NOMO-1 treated with DMSO at 0.1 percent for 48 hours (cell line): Measurements from ENCODE around the gene AKAP3.
A peak's percentile ranks its signal among the peaks of the same experiment; 100 is the strongest.

ENCODE experiments used
- DNase-seq: peaks from one replicate; lab custom pipeline; 2025; ENCODE audit not compliant: unreplicated experiment; lab: John Stamatoyannopoulos, UW

The AKAP3 gene

GRCh38 chr12:4603421-4603820, 45.4 kb downstream of the AKAP3 start:
- no peak for DNase-seq

- DNase-seq, result no peak
These were observed 53.0 kb downstream of the AKAP3 start for GRCh38 chr12:4595881-4596280.

DNA sequence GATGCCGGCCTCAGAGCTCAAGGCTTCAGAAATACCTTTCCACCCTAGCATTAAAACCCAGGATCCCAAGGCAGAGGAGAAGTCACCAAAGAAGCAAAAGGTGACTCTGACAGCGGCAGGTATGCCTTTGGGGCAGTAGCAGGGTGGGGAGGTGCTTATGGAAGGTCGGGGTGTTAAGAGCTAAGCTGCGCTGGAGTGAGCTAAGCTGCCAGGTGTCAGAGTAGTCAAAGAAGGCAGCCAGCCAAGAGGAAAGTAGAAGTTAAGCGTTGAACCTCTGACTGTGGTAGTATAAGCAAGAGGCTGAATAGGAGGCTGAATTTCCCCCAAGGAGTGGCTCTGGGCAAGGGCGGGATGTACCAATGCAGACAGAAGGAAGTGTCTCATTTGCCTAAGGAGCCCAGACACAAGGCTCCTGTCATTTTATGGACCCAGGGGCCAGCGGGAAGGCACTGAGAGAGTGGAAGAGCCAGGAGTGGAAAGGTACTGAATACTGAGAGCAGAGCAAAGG, 57.6 kb downstream of the AKAP3 start:
- no peak for DNase-seq

- DNase-seq, result no peak
These were observed 58.9 kb downstream of the AKAP3 start for GRCh38 chr12:4589941-4590340.

DNA sequence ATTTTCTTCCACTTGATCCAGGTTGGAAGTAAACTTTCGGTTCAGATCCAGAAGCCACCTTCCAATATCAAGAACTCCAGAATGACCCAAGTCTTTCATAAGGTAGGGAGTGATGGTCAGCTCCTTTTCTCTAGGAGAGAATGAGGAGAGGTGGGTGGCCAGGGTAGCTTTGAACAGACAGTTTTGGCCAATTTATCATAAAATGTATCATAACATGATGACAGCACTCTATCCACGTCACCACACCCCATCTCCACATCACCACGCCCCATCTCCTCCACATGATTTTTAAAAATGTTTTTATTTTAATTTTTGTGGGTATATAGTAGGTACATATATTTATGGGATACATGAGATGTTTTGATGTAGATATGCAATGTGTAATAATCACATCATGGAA, 59.9 kb downstream of the AKAP3 start:
- no peak for DNase-seq

- no peak for DNase-seq
These were observed 61.7 kb downstream of the AKAP3 start for GRCh38 chr12:4587108-4587507.

DNA sequence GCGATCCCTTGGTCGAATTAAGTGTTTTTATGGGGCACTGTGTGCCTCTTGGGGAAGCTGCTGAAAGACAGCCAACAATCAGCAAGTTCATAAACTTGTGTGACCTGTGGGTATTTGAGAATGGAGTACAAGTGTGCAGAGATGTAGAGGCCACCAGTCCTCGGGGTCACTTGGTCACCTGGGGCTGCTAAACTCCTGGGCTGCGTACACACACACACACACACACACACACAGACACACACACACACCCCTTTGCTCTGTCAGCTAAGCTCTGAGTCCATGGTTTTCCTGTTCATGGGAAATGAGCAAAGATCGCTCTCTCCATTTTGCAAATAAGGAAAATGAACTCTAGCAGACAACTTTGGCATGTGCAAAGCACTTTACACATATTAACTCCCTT, 62.4 kb downstream of the AKAP3 start:
- no peak for DNase-seq

DNA sequence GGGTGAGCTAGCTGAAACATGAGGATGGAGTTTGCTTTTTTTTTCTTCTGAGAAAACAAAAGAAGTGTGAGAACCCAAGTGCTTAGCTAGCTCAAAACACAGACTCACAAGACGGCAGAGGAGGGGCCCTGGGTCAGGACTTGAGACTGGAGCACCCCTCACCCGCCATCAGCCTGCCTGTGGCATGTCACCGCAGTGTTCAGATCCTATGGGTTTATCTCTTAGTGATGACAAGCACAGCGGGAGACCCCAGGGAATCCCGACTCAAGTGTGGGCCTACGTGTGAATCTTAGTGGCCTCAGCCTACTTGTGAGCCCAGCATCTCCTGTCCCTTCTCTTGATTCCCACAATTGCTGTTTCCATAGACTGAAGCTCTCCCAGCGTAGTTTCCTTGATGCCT, 64.0 kb downstream of the AKAP3 start:
- DNase-seq, result no peak

DNA sequence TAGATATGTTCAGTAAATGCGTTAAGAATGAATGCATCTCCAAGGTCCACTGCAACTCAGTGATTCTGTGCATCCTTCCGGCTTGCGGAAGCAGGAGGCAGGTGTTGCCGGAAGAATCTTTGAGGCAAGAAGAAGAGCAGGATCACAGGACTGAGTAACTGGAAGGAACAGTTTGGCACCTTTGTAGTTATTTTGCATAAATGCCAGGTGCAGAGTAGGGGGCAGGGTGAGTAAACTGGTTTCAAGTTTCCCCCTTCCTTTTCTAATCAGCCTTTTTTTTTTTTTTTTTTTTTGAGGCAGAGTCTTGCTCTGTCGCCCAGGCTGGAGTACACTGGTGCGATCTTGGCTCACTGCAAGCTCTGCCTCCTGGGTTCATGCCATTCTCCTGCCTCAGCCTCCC, 64.6 kb downstream of the AKAP3 start:
- no peak for DNase-seq

GRCh38 chr12:4580281-4580688, 68.6 kb downstream of the AKAP3 start:
- no peak for DNase-seq

GRCh38 chr12:4579305-4580102, 69.3 kb downstream of the AKAP3 start:
- peak; percentile 59 for DNase-seq

DNA sequence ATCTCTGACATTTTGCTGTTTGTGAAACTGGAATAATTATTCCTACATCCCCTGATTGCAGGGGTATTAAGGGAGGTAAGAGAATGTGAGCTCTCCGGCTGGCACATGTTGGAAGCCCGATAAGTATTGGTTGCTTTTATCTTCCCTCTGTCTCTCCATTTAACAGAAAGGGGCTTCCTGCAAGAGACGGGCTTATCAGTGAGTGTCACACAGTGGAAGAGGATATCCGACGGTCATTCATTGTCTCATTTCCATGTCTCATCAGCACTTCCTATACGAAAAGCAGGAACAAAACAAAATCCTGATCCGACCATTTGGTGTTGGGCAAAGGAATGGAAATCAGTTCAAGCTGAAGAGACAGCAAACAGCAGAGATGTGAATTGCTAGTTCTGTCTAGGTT, 76.2 kb downstream of the AKAP3 start:
- DNase-seq, result no peak

DNA sequence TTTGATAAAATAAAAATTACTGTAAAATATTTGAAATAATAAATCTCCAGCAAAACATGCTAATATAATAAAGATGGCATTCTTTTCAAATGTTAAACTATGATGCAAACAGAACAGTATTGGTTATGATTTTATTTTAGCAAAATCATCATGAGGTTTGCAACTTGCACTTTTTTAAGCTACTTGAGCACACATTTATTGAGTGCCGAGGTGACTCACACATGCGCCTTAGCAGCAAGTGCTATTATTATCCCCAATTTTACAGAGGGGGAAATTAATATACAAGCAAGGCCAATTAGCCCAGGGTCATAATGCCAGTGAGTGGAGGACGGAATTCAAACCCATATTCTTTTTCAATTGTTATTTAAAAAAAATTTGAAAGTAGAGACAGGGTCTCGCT, 79.6 kb downstream of the AKAP3 start:
- peak; percentile 50 for DNase-seq

- DNase-seq, result peak; percentile 91
These were observed 81.6 kb downstream of the AKAP3 start for GRCh38 chr12:4567073-4567881.

DNA sequence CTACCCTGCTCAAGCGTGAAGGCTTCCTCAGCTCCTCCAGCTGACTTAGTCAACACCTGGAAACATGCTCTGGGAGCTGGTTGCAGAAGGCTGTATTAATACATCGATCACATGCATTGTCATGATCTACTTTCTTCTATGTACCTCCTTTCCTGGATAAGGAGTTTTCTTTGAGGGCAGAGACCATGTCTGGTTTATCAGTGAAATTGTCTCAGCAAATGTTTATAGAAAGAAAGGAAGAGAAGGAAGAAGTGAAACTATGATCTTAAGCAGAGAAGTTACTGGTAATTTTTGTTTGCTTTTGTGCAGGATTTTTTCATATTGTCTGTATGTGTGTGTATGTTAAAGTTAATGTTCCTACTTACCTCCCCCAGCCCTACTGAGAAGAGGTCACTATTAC, 82.4 kb downstream of the AKAP3 start:
- DNase-seq, result peak; percentile 55
